Common myeloid progenitor, CD34-positive (primary cell): ENCODE results near the gene MRPS10.

Experiments
- CTCF ChIA-PET: fragments of 350-600 bp; sonication (Branson Sonifier 250); formaldehyde crosslinking; loops from one replicate; lab custom pipeline; 2021; ENCODE audit warnings: antibody characterized with exemption; lab: Charles Lee
- POLR2A ChIA-PET: fragments of 350-600 bp; sonication (Branson Sonifier 250); formaldehyde crosslinking; loops from one replicate; lab custom pipeline; 2021; ENCODE audit warnings: antibody characterized with exemption; lab: Charles Lee
- DNase-seq, 3 donors: peaks; one replicate each; pipeline versions ENCODE4 v3.0.0 to v3.0.0-alpha.2; 2013
- H3K27ac ChIP-seq, 2 experiments: 1 replicate in 1 of 2; 2 replicates in 1 of 2; pipeline ENCODE4 v1.7.0; 2013; ENCODE audit warnings: inconsistent platforms in 2 of 2, low read length in 2 of 2, mild to moderate bottlenecking in 2 of 2, low read depth in 1 of 2, moderate library complexity in 1 of 2; ENCODE audit not compliant: severe bottlenecking in 2 of 2, insufficient read depth in 1 of 2, poor library complexity in 1 of 2
- H3K27me3 ChIP-seq, 5 experiments: replicated peaks in 2 of 5; 1 replicate in 3 of 5; 2 replicates in 2 of 5; pipeline versions ENCODE4 v1.6.1 to v1.7.0; 2013; ENCODE audit warnings: low read length in 4 of 5, mild to moderate bottlenecking in 2 of 5, moderate library complexity in 2 of 5, inconsistent platforms in 1 of 5; ENCODE audit not compliant: insufficient read depth in 5 of 5, control insufficient read depth in 4 of 5
- H3K36me3 ChIP-seq, 4 experiments: 1 replicate in 2 of 4; 2 replicates in 2 of 4; pipeline versions ENCODE4 v1.6.1 to v1.7.0; 2013; ENCODE audit warnings: low read length in 3 of 4, control low read depth in 1 of 4, mild to moderate bottlenecking in 1 of 4; ENCODE audit not compliant: control insufficient read depth in 4 of 4, insufficient read depth in 4 of 4
- H3K4me1 ChIP-seq, 4 experiments: 1 replicate in 3 of 4; 2 replicates in 1 of 4; pipeline versions ENCODE4 v1.6.1 to v1.7.1; 2013; ENCODE audit warnings: low read length in 3 of 4, mild to moderate bottlenecking in 3 of 4, control low read depth in 1 of 4, inconsistent platforms in 1 of 4, moderate library complexity in 1 of 4; ENCODE audit not compliant: control insufficient read depth in 4 of 4, insufficient read depth in 4 of 4; ENCODE audit errors: control extremely low read depth in 1 of 4
- H3K4me3 ChIP-seq, 7 experiments: 1 replicate in 4 of 7; 2 replicates in 3 of 7; pipeline versions ENCODE4 v1.5.1 to v1.7.0; 2013; ENCODE audit warnings: mild to moderate bottlenecking in 7 of 7, low read length in 6 of 7, moderate library complexity in 6 of 7, inconsistent platforms in 2 of 7, low read depth in 2 of 7, control low read depth in 1 of 7; ENCODE audit not compliant: insufficient read depth in 4 of 7, control insufficient read depth in 1 of 7; ENCODE audit errors: extremely low read depth in 1 of 7
- H3K9me3 ChIP-seq, 5 experiments: 1 replicate in 4 of 5; 2 replicates in 1 of 5; pipeline versions ENCODE4 v1.6.1 to v1.7.1; 2013; ENCODE audit warnings: low read length in 4 of 5, mild to moderate bottlenecking in 2 of 5, inconsistent platforms in 1 of 5, low read depth in 1 of 5, moderate library complexity in 1 of 5; ENCODE audit not compliant: control insufficient read depth in 4 of 5, insufficient read depth in 2 of 5; ENCODE audit errors: control extremely low read depth in 1 of 5
- WGBS: methylation state at CpG from one replicate; pipeline ENCODE4 v1.1.5; 2013; ENCODE audit not compliant: insufficient coverage; 5-methylcytosine and 5-hydroxymethylcytosine counted together

Gene MRPS10

GRCh38 chr6:42239736-42240375, 22.2 kb upstream of the MRPS10 start:
- Histone ChIP-seq H3K27me3 (no peaks in the 10 kb centered on the region), H3K27ac (no peak overlapping the region), H3K9me3 (no peaks in the 10 kb centered on the region), H3K36me3 (peaks cover 7 to 35% (median 14%) of the 10 kb centered on the region in 4 experiments), H3K4me1 (no peaks in the 10 kb centered on the region), H3K4me3 (no peak overlapping the region)
- DNase-seq, result no peak
- ChIA-PET CTCF (interaction anchor here (1.0 kb wide), 1 partner anchor 10 kb away, joined by 3 read pairs; no protein-coding TSS in a partner anchor), POLR2A (no interaction called here)
- WGBS, result 100% methylated on average over 7 of the region's 7 CpGs

GRCh38 chr6:42239333-42239732, 21.7 kb upstream of the MRPS10 start:
- no peaks in the 10 kb centered on the region for H3K4me1 ChIP-seq
- peaks cover 5 to 35% (median 15%) of the 10 kb centered on the region in 4 experiments for H3K36me3 ChIP-seq
- H3K9me3 ChIP-seq, result no peaks in the 10 kb centered on the region
- WGBS, result 100% methylated on average over 3 of the region's 5 CpGs
- H3K27me3 ChIP-seq, result no peaks in the 10 kb centered on the region
- H3K27ac ChIP-seq, result no peak overlapping the region
- POLR2A ChIA-PET, result no interaction called here
- no peak for DNase-seq
- CTCF ChIA-PET, result interaction anchor here (1.0 kb wide), 1 partner anchor 10 kb away, joined by 3 read pairs; no protein-coding TSS in a partner anchor
- H3K4me3 ChIP-seq, result no peak overlapping the region

DNA sequence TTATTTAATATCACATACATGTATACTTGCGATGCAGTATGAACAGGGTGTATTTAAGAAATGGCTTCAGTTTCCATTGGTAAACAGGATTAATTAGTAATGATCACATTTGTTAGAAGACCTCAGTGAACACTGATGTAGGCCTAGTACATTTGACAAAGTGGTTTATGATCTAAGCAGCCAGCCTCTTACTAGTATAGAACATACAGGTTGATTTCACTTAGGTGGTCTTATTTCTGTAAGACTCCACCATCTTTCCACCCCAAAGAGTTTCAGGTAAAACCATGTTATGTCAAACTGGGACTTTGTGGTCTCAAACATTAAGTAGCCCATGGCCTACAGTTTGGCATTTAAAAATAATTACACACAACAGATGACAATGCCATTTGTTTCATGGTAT, 20.2 kb upstream of the MRPS10 start:
- no peaks in the 10 kb centered on the region for H3K27me3 ChIP-seq
- ChIA-PET CTCF (no interaction called here), POLR2A (no interaction called here)
- no peaks in the 10 kb centered on the region for H3K9me3 ChIP-seq
- H3K27ac ChIP-seq, result no peak overlapping the region
- H3K36me3 ChIP-seq, result peaks cover 6 to 30% (median 13%) of the 10 kb centered on the region in 4 experiments
- no peak overlapping the region for H3K4me3 ChIP-seq
- no peaks in the 10 kb centered on the region for H3K4me1 ChIP-seq
- no CpG with 5 or more reads among the region's 1 CpG for WGBS
- no peak for DNase-seq

DNA sequence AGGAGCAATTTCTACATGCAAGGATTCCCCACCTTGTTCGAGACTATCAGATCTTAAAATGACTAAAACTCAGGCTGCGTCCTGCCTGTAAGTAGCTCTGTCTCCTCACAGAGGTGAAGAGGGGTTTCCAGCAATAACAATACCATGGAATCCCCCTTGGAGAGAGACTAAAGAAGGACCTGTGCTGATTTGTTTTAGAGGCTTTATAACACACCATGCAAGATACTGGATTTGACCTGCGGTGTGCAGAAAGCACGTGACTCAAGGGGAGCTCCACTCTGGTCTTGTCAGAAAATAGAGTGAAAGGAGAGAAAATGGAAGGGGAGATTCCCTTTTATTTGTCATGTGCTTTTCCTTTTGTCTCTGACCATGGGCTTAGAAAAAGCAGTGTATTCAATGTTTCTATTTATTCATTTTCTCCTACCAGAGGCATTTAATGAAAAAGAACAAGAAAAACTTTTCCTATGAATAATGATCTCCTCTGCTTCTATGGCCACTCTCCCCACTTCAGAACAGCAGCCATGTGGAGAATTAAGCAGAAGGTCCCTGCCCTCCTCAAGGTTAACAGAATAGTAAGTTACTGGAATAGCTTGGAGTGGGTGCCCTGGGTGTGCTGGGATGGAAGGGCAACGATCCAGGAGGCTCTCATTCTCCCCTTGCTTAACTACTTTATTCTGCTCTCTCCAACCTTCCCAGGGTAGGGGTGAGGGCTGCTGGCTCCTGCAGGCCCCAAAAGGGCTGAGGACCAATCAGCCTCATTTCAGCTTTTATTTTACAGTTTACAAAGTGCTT, 19.2 kb upstream of the MRPS10 start:
- H3K9me3 ChIP-seq, result no peaks in the 10 kb centered on the region
- ChIA-PET CTCF (no interaction called here), POLR2A (no interaction called here)
- 93% methylated on average over 3 of the region's 5 CpGs for WGBS
- peaks cover under 1 to 30% (median 15%) of the 10 kb centered on the region in 4 experiments for H3K36me3 ChIP-seq
- H3K4me3 ChIP-seq, result no peak overlapping the region
- no peak overlapping the region for H3K27ac ChIP-seq
- no peaks in the 10 kb centered on the region for H3K27me3 ChIP-seq
- no peak for DNase-seq
- no peaks in the 10 kb centered on the region for H3K4me1 ChIP-seq

DNA sequence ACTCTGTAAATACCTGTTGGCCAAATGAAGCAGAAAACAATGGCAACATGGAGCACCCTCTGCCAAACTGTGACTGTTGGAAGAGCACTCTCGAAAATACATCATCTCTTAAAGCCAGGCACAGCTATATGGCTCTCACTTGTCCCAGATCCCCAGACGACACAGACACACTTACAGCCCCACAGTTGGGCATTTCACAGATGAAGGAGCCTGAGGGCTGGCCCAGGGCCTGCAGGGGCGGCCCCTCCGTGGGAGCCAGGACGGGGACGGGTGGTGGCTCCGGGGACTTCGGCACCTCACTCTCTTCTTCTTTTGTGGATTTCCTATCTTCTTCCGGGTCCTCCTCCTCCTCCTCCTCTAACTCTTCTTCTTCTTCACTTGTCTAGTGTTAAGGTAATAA, 18.4 kb upstream of the MRPS10 start:
- no peak for DNase-seq
- no peaks in the 10 kb centered on the region for H3K9me3 ChIP-seq
- H3K4me1 ChIP-seq, result no peaks in the 10 kb centered on the region
- WGBS, result 95% methylated on average over 6 of the region's 9 CpGs
- H3K4me3 ChIP-seq, result no peak overlapping the region
- H3K36me3 ChIP-seq, result peaks cover 0 to 31% (median 14%) of the 10 kb centered on the region in 4 experiments
- H3K27ac ChIP-seq, result no peak overlapping the region
- no peaks in the 10 kb centered on the region for H3K27me3 ChIP-seq
- ChIA-PET CTCF (interaction anchor here (1.3 kb wide), 1 partner anchor 12 kb away, joined by 3 read pairs; no protein-coding TSS in a partner anchor), POLR2A (no interaction called here)

GRCh38 chr6:42232035-42232434, 14.4 kb upstream of the MRPS10 start:
- WGBS, result 100% methylated on average over 2 of the region's 3 CpGs
- POLR2A ChIA-PET, result no interaction called here
- peaks cover 0 to 32% (median 12%) of the 10 kb centered on the region in 4 experiments for H3K36me3 ChIP-seq

More at GRCh38 chr6:42232035-42232434, 14.4 kb upstream of the MRPS10 start:
- Histone ChIP-seq H3K4me1 (no peaks in the 10 kb centered on the region), H3K27ac (no peak overlapping the region), H3K27me3 (no peaks in the 10 kb centered on the region), H3K4me3 (no peak overlapping the region), H3K9me3 (no peaks in the 10 kb centered on the region)
- DNase-seq, result no peak
- CTCF ChIA-PET, result interaction anchor here (0.7 kb wide), 1 partner anchor 32 kb away, joined by 3 read pairs; no protein-coding TSS in a partner anchor
